Activated CD8-positive, alpha-beta T cell treated with anti-CD3 and anti-CD28 coated beads for 36 hours (primary cell): ENCODE results near the gene TMA7B. TPM values are rescaled to one million over a fixed set of nuclear protein-coding genes. Genes with fewer than 3 reads are reported as not detected.
A peak's percentile ranks its signal among the peaks of the same experiment; 100 is the strongest.

ENCODE experiments used
- ATAC-seq: fragments of 200-7000 bp; cut with Tn5 transposase; one replicate; pipeline ENCODE4 v1.10.0; 2021; ENCODE audit warnings: mild to moderate bottlenecking, moderate library complexity
- CTCF ChIA-PET: fragments of 350-600 bp; sonication (Branson Sonifier 250); formaldehyde crosslinking; loops from one replicate; lab custom pipeline; 2021; ENCODE audit warnings: antibody characterized with exemption; lab: Charles Lee
- POLR2A ChIA-PET: fragments of 350-600 bp; sonication (Branson Sonifier 250); formaldehyde crosslinking; loops from one replicate; lab custom pipeline; 2021; ENCODE audit warnings: antibody characterized with exemption; lab: Charles Lee
- DNase-seq: peaks from one replicate; pipeline ENCODE4 v3.0.0-alpha.2; 2020
- H3K27ac Mint-ChIP-seq: one replicate; pipeline ENCODE4 v1.8.0; 2021; ENCODE audit warnings: mild to moderate bottlenecking, mixed read lengths
- H3K27me3 Mint-ChIP-seq: one replicate; pipeline ENCODE4 v1.8.0; 2021; ENCODE audit warnings: mixed read lengths
- H3K36me3 Mint-ChIP-seq: one replicate; pipeline ENCODE4 v1.8.0; 2021; ENCODE audit warnings: low read depth, mixed read lengths
- H3K4me1 Mint-ChIP-seq: one replicate; pipeline ENCODE4 v1.8.0; 2021; ENCODE audit warnings: low read depth, mixed read lengths
- H3K4me3 Mint-ChIP-seq: one replicate; pipeline ENCODE4 v1.8.0; 2021; ENCODE audit warnings: mild to moderate bottlenecking, moderate library complexity, mixed read lengths
- H3K9me3 Mint-ChIP-seq: one replicate; pipeline ENCODE4 v1.8.0; 2021; ENCODE audit warnings: mixed read lengths
- CTCF ChIP-seq: fragments of 200-600 bp; IDR thresholded peaks from one replicate; pipeline ENCODE4 v1.8.0; 2022; ENCODE audit warnings: antibody characterized with exemption, mild to moderate bottlenecking
- intact Hi-C: fragments of 100-400 bp; cut with micrococcal nuclease; formaldehyde crosslinking; loops from one replicate; pipeline ENCODE4 v1.10.0; 2022
- total RNA-seq, 2 experiments: library from RNA; stranded (reverse); gene quantifications; one replicate each; pipeline ENCODE4 v1.2.3, GENCODE V29; 2021

Gene TMA7B
- total RNA-seq, 2 experiments from 2014 or later = 2.2 to 2.3 TPM

GRCh38 chr22:39967996-39968972 lies 8.1 kb downstream of the TMA7B start:
- TF ChIP-seq CTCF = no peak
- peak overlapping the region; percentile 21 for H3K27ac Mint-ChIP-seq
- ChIA-PET POLR2A (interaction anchor here (0.6 to 1.4 kb wide), 4 partner anchors 9 to 72 kb away, joined by 3 read pairs; no protein-coding TSS in a partner anchor), CTCF (interaction anchor here (0.9 to 2.4 kb wide), 6 partner anchors 23 to 434 kb away, joined by 3 to 9 read pairs (median 4); no protein-coding TSS in a partner anchor)
- peaks cover 75% of the 10 kb centered on the region for H3K36me3 Mint-ChIP-seq
- H3K9me3 Mint-ChIP-seq = no peaks in the 10 kb centered on the region
- intact Hi-C loops = no loop called here
- no peak overlapping the region for H3K4me3 Mint-ChIP-seq
- peaks cover 10% of the 10 kb centered on the region for H3K4me1 Mint-ChIP-seq
- no peaks in the 10 kb centered on the region for H3K27me3 Mint-ChIP-seq
- ATAC-seq (no peak), DNase-seq (no peak)

GRCh38 chr22:39970742-39971141 lies 10.5 kb downstream of the TMA7B start:
- no peak for DNase-seq
- TF ChIP-seq CTCF = no peak
- Mint-ChIP-seq H3K27me3 (no peaks in the 10 kb centered on the region), H3K27ac (no peak overlapping the region), H3K4me3 (no peak overlapping the region), H3K36me3 (peaks cover 70% of the 10 kb centered on the region), H3K9me3 (no peaks in the 10 kb centered on the region), H3K4me1 (peaks cover 2% of the 10 kb centered on the region)
- CTCF ChIA-PET = interaction anchor here (1.7 kb wide), 1 partner anchor 54 kb away, joined by 8 read pairs; no protein-coding TSS in a partner anchor
- no peak for ATAC-seq
- intact Hi-C loops = no loop called here
- POLR2A ChIA-PET = interaction anchor here (1.0 to 1.7 kb wide), 3 partner anchors 9 to 130 kb away, joined by 3 to 4 read pairs (median 4); no protein-coding TSS in a partner anchor

GRCh38 chr22:39972641-39973040 lies 12.4 kb downstream of the TMA7B start:
- Mint-ChIP-seq H3K36me3 (peaks cover 67% of the 10 kb centered on the region), H3K27ac (no peak overlapping the region), H3K4me3 (no peak overlapping the region), H3K9me3 (no peaks in the 10 kb centered on the region), H3K4me1 (no peaks in the 10 kb centered on the region), H3K27me3 (no peaks in the 10 kb centered on the region)
- no peak for TF ChIP-seq CTCF
- no peak for ATAC-seq
- DNase-seq = no peak
- intact Hi-C loops = no loop called here
- CTCF ChIA-PET = interaction anchor here (1.2 kb wide), 1 partner anchor 52 kb away, joined by 3 read pairs; no protein-coding TSS in a partner anchor
- POLR2A ChIA-PET = interaction anchor here (0.7 to 1.5 kb wide), 2 partner anchors 10 to 13 kb away, joined by 3 read pairs; no protein-coding TSS in a partner anchor

GRCh38 chr22:39973656-39974055 lies 13.5 kb downstream of the TMA7B start:
- Mint-ChIP-seq H3K27me3 (no peaks in the 10 kb centered on the region), H3K36me3 (peaks cover 60% of the 10 kb centered on the region), H3K27ac (no peak overlapping the region), H3K4me1 (peaks cover 5% of the 10 kb centered on the region), H3K9me3 (no peaks in the 10 kb centered on the region), H3K4me3 (no peak overlapping the region)
- ChIA-PET POLR2A (interaction anchor here (0.6 to 1.8 kb wide), 3 partner anchors 11 to 20 kb away, joined by 3 to 7 read pairs (median 3); partner anchors contain the start of gene FAM83F), CTCF (interaction anchor here (1.2 kb wide), 1 partner anchor 51 kb away, joined by 3 read pairs; no protein-coding TSS in a partner anchor)
- DNase-seq (no peak), ATAC-seq (no peak)
- TF ChIP-seq CTCF = no peak
- intact Hi-C loops = no loop called here
